ENCODE results near the gene SPECC1. TPM values are rescaled to one million over a fixed set of nuclear protein-coding genes. Genes with fewer than 3 reads are reported as not detected.

The SPECC1 gene
- total RNA-seq, 4 donors from 2014 or later, result 22.5 to 36.3 (median 33.2) TPM

GRCh38 chr17:20299013-20299412, 289.9 kb downstream of the SPECC1 start:
- TF ChIP-seq CTCF (IDR thresholded peaks at IDR 0.05) (no peak), POLR2A (IDR thresholded peaks at IDR 0.05) (no peak), EP300 (IDR thresholded peaks at IDR 0.05) (no peak), POLR2AphosphoS5 (IDR thresholded peaks at IDR 0.05) (no peak)
- no peaks in the 10 kb centered on the region for H3K4me1 ChIP-seq
- peaks cover 0 to 4% of the 10 kb centered on the region in 2 donors for H3K36me3 ChIP-seq
- no peak overlapping the region for H3K27ac ChIP-seq
- no peaks in the 10 kb centered on the region for H3K9me3 ChIP-seq
- ATAC-seq, result no peak
- 74 to 100% methylated on average over 1 to 2 of the region's 3 CpGs for WGBS, 2 donors (ENCODE audit: low coverage in 1 of 2)
- no peak overlapping the region for H3K4me3 ChIP-seq
- H3K27me3 ChIP-seq, result no peaks in the 10 kb centered on the region

- WGBS, 2 donors (ENCODE audit: low coverage in 1 of 2), result 50 to 60% methylated on average over 1 to 4 of the region's 9 CpGs
- no peaks in the 10 kb centered on the region for H3K27me3 ChIP-seq
- TF ChIP-seq EP300 (IDR thresholded peaks at IDR 0.05) (no peak), POLR2AphosphoS5 (IDR thresholded peaks at IDR 0.05) (peak; percentile 14)
- no peak overlapping the region for H3K4me3 ChIP-seq
- peaks cover 0 to 7% (median 0%) of the 10 kb centered on the region in 3 donors for H3K9me3 ChIP-seq
- H3K27ac ChIP-seq, result peak overlapping the region in 2 of 4 donors; percentile 48 to 51
- ATAC-seq, result no peak
- peaks cover 0 to 4% of the 10 kb centered on the region in 2 donors for H3K36me3 ChIP-seq
- H3K4me1 ChIP-seq, result no peaks in the 10 kb centered on the region
These were observed 291.3 kb downstream of the SPECC1 start for GRCh38 chr17:20300436-20300934.

- Histone ChIP-seq H3K9me3 (peaks cover 0 to 24% (median 0%) of the 10 kb centered on the region in 3 donors), H3K27ac (no peak overlapping the region), H3K36me3 (peaks cover 0 to 23% of the 10 kb centered on the region in 2 donors), H3K4me1 (no peaks in the 10 kb centered on the region), H3K4me3 (no peak overlapping the region), H3K27me3 (no peaks in the 10 kb centered on the region)
- no peak for TF ChIP-seq POLR2AphosphoS5 (IDR thresholded peaks at IDR 0.05)
- WGBS, 2 donors (ENCODE audit: low coverage in 1 of 2), result 92 to 97% methylated on average over 4 of the region's 9 CpGs
- no peak for ATAC-seq
These were observed 293.2 kb downstream of the SPECC1 start for GRCh38 chr17:20302246-20302917.

- no peaks in the 10 kb centered on the region for H3K4me1 ChIP-seq
- 97% methylated on average over 3 to 5 of the region's 5 CpGs for WGBS, 2 donors (ENCODE audit: low coverage in 1 of 2)
- TF ChIP-seq EP300 (IDR thresholded peaks at IDR 0.05) (no peak), POLR2AphosphoS5 (IDR thresholded peaks at IDR 0.05) (no peak), CTCF (IDR thresholded peaks at IDR 0.05) (no peak), POLR2A (IDR thresholded peaks at IDR 0.05) (no peak)
- no peak overlapping the region for H3K4me3 ChIP-seq
- peaks cover 0 to 20% of the 10 kb centered on the region in 2 donors for H3K36me3 ChIP-seq
- ATAC-seq, result no peak
- H3K27me3 ChIP-seq, result no peaks in the 10 kb centered on the region
- no peak overlapping the region for H3K27ac ChIP-seq
- peaks cover 0 to 31% (median 0%) of the 10 kb centered on the region in 3 donors for H3K9me3 ChIP-seq
These were observed 295.8 kb downstream of the SPECC1 start for GRCh38 chr17:20304961-20305360.

- Histone ChIP-seq H3K4me1 (no peaks in the 10 kb centered on the region), H3K4me3 (no peak overlapping the region), H3K9me3 (peaks cover 0 to 31% (median 0%) of the 10 kb centered on the region in 3 donors), H3K27me3 (no peaks in the 10 kb centered on the region), H3K27ac (no peak overlapping the region), H3K36me3 (peaks cover 0 to 20% of the 10 kb centered on the region in 2 donors)
- TF ChIP-seq EP300 (IDR thresholded peaks at IDR 0.05), result no peak
- TF ChIP-seq CTCF (IDR thresholded peaks at IDR 0.05), result no peak
- no peak for ATAC-seq
These were observed 297.8 kb downstream of the SPECC1 start for GRCh38 chr17:20306924-20307323.

- Histone ChIP-seq H3K4me3 (no peak overlapping the region), H3K27me3 (no peaks in the 10 kb centered on the region), H3K9me3 (peaks cover 0 to 31% (median 0%) of the 10 kb centered on the region in 3 donors), H3K4me1 (no peaks in the 10 kb centered on the region), H3K36me3 (peaks cover 0 to 20% of the 10 kb centered on the region in 2 donors), H3K27ac (no peak overlapping the region)
- no peak for ATAC-seq
- WGBS, 2 donors (ENCODE audit: low coverage in 1 of 2), result no CpG with 5 or more reads among the region's 1 CpG
- TF ChIP-seq EP300 (IDR thresholded peaks at IDR 0.05) (no peak), POLR2AphosphoS5 (IDR thresholded peaks at IDR 0.05) (no peak), POLR2A (IDR thresholded peaks at IDR 0.05) (no peak), CTCF (IDR thresholded peaks at IDR 0.05) (no peak)
These were observed 298.3 kb downstream of the SPECC1 start for GRCh38 chr17:20307326-20307910.

All from gastroesophageal sphincter (tissue), 4 donors.